Activated CD4-positive, alpha-beta T cell treated with anti-CD3 and anti-CD28 coated beads for 24 hours (primary cell): ENCODE results near the gene GMNN.

ENCODE experiments used
- DNase-seq, 2 donors: peaks; one replicate each; pipeline ENCODE4 v3.0.0-alpha.2; 2020; ENCODE audit warnings: low read depth in 2 of 2

GMNN gene

GRCh38 chr6:24807584-24807983 is 32.8 kb downstream of the GMNN start:
- DNase-seq = no peak

- DNase-seq = no peak
These were observed 35.0 kb downstream of the GMNN start for GRCh38 chr6:24809728-24810127.

- DNase-seq = no peak
These were observed 43.6 kb downstream of the GMNN start for GRCh38 chr6:24818346-24818745.

- no peak for DNase-seq
These were observed 47.2 kb downstream of the GMNN start for GRCh38 chr6:24821860-24822444.

- DNase-seq = no peak
These were observed 48.0 kb downstream of the GMNN start for GRCh38 chr6:24822696-24823095.

- no peak for DNase-seq
These were observed 48.4 kb downstream of the GMNN start for GRCh38 chr6:24823185-24823584.

GRCh38 chr6:24824142-24824938 is 49.6 kb downstream of the GMNN start:
- DNase-seq = no peak

- DNase-seq = no peak
These were observed 50.4 kb downstream of the GMNN start for GRCh38 chr6:24825130-24825630.

GRCh38 chr6:24827162-24827561 is 52.4 kb downstream of the GMNN start:
- DNase-seq = no peak

GRCh38 chr6:24827970-24828369 is 53.2 kb downstream of the GMNN start:
- DNase-seq = no peak

- DNase-seq = no peak
These were observed 54.9 kb downstream of the GMNN start for GRCh38 chr6:24829657-24830056.

- DNase-seq = no peak
These were observed 57.3 kb downstream of the GMNN start for GRCh38 chr6:24831771-24832716.

GRCh38 chr6:24832794-24833193 is 58.1 kb downstream of the GMNN start:
- DNase-seq = no peak

GRCh38 chr6:24833711-24834386 is 59.1 kb downstream of the GMNN start:
- DNase-seq = no peak
